Adipocyte (in vitro differentiated cells): ENCODE measurements around the gene DHCR24.

Experiments used
- DNase-seq: peaks from one replicate; pipeline ENCODE4 v3.0.0-alpha.2; 2015; ENCODE audit warnings: low read depth
- H3K27me3 ChIP-seq: replicated peaks from 2 replicates; pipeline ENCODE4 v1.7.0; 2013; ENCODE audit warnings: mild to moderate bottlenecking, low read length, moderate library complexity; ENCODE audit not compliant: control insufficient read depth, insufficient read depth
- H3K36me3 ChIP-seq: 2 replicates; pipeline ENCODE4 v1.7.0; 2013; ENCODE audit warnings: low read length, mild to moderate bottlenecking, moderate library complexity; ENCODE audit not compliant: control insufficient read depth, insufficient read depth, severe bottlenecking
- H3K4me1 ChIP-seq: 2 replicates; pipeline ENCODE4 v1.7.0; 2013; ENCODE audit warnings: mild to moderate bottlenecking, low read length, moderate library complexity; ENCODE audit not compliant: control insufficient read depth, insufficient read depth
- H3K4me3 ChIP-seq: 2 replicates; pipeline ENCODE4 v1.7.0; 2013; ENCODE audit warnings: mild to moderate bottlenecking, low read length, moderate library complexity
- H3K9ac ChIP-seq: 2 replicates; pipeline ENCODE4 v1.7.0; 2013; ENCODE audit warnings: mild to moderate bottlenecking, low read length, moderate library complexity
- H3K9me3 ChIP-seq: 2 replicates; pipeline ENCODE4 v1.7.0; 2013; ENCODE audit warnings: mild to moderate bottlenecking, low read length, moderate library complexity; ENCODE audit not compliant: control insufficient read depth

Gene DHCR24

GRCh38 chr1:54839824-54840223, 47.2 kb downstream of the DHCR24 start:
- no peak overlapping the region for H3K4me3 ChIP-seq
- DNase-seq = no peak
- H3K9ac ChIP-seq = no peak overlapping the region
- H3K4me1 ChIP-seq = no peaks in the 10 kb centered on the region
- no peaks in the 10 kb centered on the region for H3K36me3 ChIP-seq
- peaks cover 13% of the 10 kb centered on the region for H3K27me3 ChIP-seq
- no peaks in the 10 kb centered on the region for H3K9me3 ChIP-seq

DNA sequence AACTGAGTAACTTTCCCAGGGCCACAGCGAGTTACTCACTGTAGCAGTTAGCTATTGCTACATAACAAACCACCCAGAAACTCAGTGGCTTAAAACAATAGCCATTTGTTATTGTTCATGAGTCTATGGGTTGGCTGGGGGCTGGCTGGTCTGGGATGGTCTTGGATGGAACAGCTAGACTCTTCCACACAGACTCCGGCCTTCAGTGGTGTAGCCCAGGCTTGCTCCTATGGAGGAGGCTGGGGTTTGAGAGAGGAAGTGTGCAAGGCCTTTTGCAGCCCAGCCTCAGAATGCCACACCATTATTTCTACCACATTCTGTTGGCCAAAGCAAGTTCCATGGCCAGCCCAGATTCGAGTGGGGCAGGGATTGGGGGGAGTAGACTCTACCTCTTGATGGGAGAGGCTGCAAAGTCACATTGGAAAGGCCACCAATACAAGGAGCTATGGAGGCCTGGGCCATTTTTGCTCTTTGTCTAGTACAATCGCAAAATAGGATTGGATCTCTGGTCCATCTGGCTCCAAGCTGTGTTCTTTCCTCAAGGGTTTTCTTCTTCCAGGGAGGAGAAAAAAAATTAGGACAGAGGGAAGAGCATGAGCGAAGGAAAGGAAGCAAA, 48.3 kb downstream of the DHCR24 start:
- H3K4me3 ChIP-seq = no peak overlapping the region
- H3K27me3 ChIP-seq = peaks cover 13% of the 10 kb centered on the region
- DNase-seq = no peak
- no peaks in the 10 kb centered on the region for H3K9me3 ChIP-seq
- H3K9ac ChIP-seq = no peak overlapping the region
- no peaks in the 10 kb centered on the region for H3K4me1 ChIP-seq
- H3K36me3 ChIP-seq = no peaks in the 10 kb centered on the region

DNA sequence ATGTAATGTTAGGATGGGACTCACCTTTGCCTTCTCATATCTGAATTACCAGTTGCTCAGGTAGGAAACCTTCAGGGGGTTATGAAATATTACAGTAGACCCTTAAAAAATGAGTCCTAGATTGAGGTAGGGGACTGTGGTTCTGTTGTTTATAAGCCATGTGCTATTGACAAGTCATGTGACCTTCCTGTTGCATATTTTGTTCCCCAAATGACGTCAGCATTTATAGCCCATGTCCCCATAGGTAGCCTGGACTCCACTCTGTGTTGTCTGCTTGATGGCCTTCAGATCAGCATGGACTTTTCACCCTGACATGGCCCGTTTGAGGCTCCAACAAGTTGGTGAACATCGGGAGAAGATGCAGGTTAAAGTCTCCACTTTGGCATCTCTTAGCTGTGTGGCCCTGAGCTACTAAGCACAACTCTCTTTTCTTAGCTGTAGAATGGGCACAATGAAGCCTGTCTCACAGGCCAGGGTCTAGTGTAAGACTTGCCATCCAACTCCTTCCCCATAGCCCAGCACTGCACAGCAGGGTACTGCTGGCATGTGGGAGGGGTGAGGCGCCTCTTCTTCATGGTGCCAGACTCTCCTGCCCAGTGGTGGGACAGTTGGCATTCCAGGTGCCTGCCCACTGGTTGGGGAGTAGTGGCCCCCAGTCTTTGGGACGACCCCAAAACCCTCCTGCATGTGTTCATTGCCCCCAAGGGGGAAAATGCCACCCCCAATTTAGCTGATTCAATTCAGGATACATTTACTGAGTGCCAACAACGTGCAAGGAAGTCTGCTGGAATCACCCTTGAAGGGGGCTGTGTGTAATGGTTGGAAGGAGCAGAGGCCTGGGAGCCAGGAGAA, 49.8 kb downstream of the DHCR24 start:
- Histone ChIP-seq H3K9ac (no peak overlapping the region), H3K27me3 (peaks cover 19% of the 10 kb centered on the region), H3K36me3 (no peaks in the 10 kb centered on the region), H3K4me1 (no peaks in the 10 kb centered on the region), H3K9me3 (no peaks in the 10 kb centered on the region), H3K4me3 (no peak overlapping the region)
- no peak for DNase-seq

DNA sequence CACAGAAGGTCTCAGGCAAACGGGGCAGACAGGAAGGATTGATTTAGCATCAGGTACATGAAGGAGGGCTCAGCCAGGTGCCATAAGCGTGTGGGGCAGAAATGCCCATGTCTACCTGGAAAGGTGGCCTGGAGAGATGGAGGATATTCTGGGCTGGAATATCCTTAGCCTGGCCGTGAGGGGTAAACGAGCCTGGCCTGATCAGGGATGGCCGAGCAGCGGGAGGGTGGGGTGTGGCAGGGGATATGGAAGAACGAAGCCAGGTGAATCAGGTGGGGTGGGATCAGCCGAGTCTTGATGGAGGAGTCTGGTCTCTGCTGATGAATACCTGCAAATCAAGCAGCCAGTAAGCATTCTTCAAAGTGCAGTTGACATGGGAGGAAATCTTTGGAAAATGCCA, 50.4 kb downstream of the DHCR24 start:
- H3K9ac ChIP-seq = no peak overlapping the region
- no peak overlapping the region for H3K4me3 ChIP-seq
- no peaks in the 10 kb centered on the region for H3K4me1 ChIP-seq
- H3K27me3 ChIP-seq = peaks cover 19% of the 10 kb centered on the region
- DNase-seq = no peak
- no peaks in the 10 kb centered on the region for H3K36me3 ChIP-seq
- peaks cover 3% of the 10 kb centered on the region for H3K9me3 ChIP-seq

GRCh38 chr1:54835970-54836369, 51.0 kb downstream of the DHCR24 start:
- no peak overlapping the region for H3K4me3 ChIP-seq
- H3K36me3 ChIP-seq = no peaks in the 10 kb centered on the region
- H3K9ac ChIP-seq = no peak overlapping the region
- DNase-seq = no peak
- peaks cover 19% of the 10 kb centered on the region for H3K27me3 ChIP-seq
- peaks cover 7% of the 10 kb centered on the region for H3K9me3 ChIP-seq
- H3K4me1 ChIP-seq = no peaks in the 10 kb centered on the region

DNA sequence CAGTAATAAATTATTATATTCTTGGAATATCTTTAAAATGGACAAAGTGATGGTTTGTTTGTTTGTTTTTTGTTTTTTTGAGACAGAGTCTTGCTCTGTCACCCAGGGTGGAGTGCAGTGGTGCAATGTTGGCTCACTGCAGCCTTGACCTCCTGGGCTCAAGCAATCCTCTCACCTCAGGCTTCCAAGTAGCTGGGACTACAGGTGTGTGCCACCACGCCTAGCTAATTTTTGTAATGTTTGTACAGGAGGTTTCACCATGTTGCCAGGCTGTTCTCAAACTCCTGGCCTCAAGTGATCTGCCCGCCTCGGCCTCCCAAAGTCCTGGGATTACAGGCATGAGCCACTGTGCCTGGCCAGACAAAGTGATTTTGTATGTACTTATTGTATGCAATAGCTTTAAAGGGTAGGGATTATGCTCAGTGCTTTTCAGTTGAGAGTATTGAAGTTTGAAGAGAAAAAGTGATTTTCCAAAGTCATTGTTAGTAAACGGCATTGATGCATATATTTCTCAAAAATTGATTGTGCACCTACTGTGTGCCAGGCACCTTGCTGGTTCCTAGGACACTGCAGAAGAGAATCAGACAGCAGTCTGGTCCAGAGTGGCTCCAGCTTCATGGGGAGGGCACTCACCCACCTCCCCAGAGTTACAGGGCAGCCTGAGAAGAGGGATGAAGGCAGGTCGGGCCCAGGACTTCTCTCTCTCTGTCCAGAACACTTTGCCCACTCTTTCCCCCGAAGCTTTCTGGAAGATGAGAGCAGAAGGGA, 51.7 kb downstream of the DHCR24 start:
- Histone ChIP-seq H3K27me3 (peaks cover 19% of the 10 kb centered on the region), H3K4me1 (no peaks in the 10 kb centered on the region), H3K4me3 (no peak overlapping the region), H3K36me3 (no peaks in the 10 kb centered on the region), H3K9me3 (peaks cover 10% of the 10 kb centered on the region), H3K9ac (no peak overlapping the region)
- DNase-seq = no peak

- no peaks in the 10 kb centered on the region for H3K4me1 ChIP-seq
- DNase-seq = no peak
- no peak overlapping the region for H3K4me3 ChIP-seq
- H3K27me3 ChIP-seq = peaks cover 19% of the 10 kb centered on the region
- H3K9me3 ChIP-seq = peaks cover 13% of the 10 kb centered on the region
- no peak overlapping the region for H3K9ac ChIP-seq
- no peaks in the 10 kb centered on the region for H3K36me3 ChIP-seq
Observed at GRCh38 chr1:54834007-54834541, 52.9 kb downstream of the DHCR24 start.

GRCh38 chr1:54833121-54833520, 53.9 kb downstream of the DHCR24 start:
- H3K4me3 ChIP-seq = no peak overlapping the region
- peaks cover 19% of the 10 kb centered on the region for H3K27me3 ChIP-seq
- H3K36me3 ChIP-seq = no peaks in the 10 kb centered on the region
- H3K4me1 ChIP-seq = no peaks in the 10 kb centered on the region
- no peak for DNase-seq
- H3K9me3 ChIP-seq = peaks cover 23% of the 10 kb centered on the region
- H3K9ac ChIP-seq = no peak overlapping the region

- Histone ChIP-seq H3K4me1 (no peaks in the 10 kb centered on the region), H3K9me3 (peaks cover 51% of the 10 kb centered on the region), H3K36me3 (no peaks in the 10 kb centered on the region), H3K27me3 (no peaks in the 10 kb centered on the region), H3K9ac (no peak overlapping the region), H3K4me3 (no peak overlapping the region)
- no peak for DNase-seq
Observed at GRCh38 chr1:54826226-54826816, 60.7 kb downstream of the DHCR24 start.

GRCh38 chr1:54825696-54826095, 61.3 kb downstream of the DHCR24 start:
- Histone ChIP-seq H3K9ac (no peak overlapping the region), H3K27me3 (no peaks in the 10 kb centered on the region), H3K4me3 (no peak overlapping the region), H3K4me1 (no peaks in the 10 kb centered on the region), H3K9me3 (peaks cover 47% of the 10 kb centered on the region), H3K36me3 (no peaks in the 10 kb centered on the region)
- DNase-seq = no peak

DNA sequence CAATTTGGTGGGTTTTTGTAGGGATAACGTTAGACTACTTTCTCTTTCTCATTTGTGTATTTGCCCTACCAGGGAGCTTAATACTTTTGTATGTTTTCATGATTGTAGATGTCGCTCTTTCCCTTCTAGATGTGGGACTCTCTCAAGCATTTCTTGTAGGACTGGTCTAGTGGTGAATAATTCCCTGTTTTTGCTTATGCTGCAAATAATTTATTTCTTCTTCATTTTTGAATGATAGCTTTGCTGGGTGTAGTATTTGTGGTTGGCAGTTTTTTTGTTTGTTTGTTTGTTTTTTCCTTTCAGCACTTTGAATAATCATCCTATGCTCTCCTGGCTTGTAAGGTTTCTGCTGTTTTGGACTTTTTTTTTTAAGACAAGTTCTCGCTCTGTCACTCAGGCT, 63.3 kb downstream of the DHCR24 start:
- Histone ChIP-seq H3K4me1 (no peaks in the 10 kb centered on the region), H3K36me3 (no peaks in the 10 kb centered on the region), H3K9ac (no peak overlapping the region), H3K9me3 (peaks cover 39% of the 10 kb centered on the region), H3K27me3 (no peaks in the 10 kb centered on the region), H3K4me3 (no peak overlapping the region)
- DNase-seq = no peak
